ENCODE data around the gene KRT79. TPM values are rescaled to one million over a fixed set of nuclear protein-coding genes. Genes with fewer than 3 reads are reported as not detected.

Gene KRT79
- polyA plus RNA-seq, 1 of the 3 experiments (the other 2 are of a cell fraction), result not detected

GRCh38 chr12:52771505-52771904 lies 62.6 kb downstream of the KRT79 start:
- Histone ChIP-seq H3K4me2 (no peak overlapping the region), H3K27ac (ENCODE audit: low read depth in 2 of 2, low read length in 1 of 2) (no peak overlapping the region), H3K27me3 (ENCODE audit: insufficient read depth) (peaks cover 41% of the 10 kb centered on the region), H3K9me3 (no peaks in the 10 kb centered on the region), H3K9me2 (no peaks in the 10 kb centered on the region), H3K79me2 (ENCODE audit: insufficient read depth) (no peaks in the 10 kb centered on the region), H3F3A (replicated peaks; ENCODE audit: insufficient read depth) (no peaks in the 10 kb centered on the region), H3K4me3 (ENCODE audit: low read depth in 2 of 2, low read length in 1 of 2) (no peak overlapping the region), H3K36me3 (replicated peaks in 1 of 2; ENCODE audit: control insufficient read depth in 1 of 2, insufficient read depth in 2 of 2, low read length in 1 of 2) (no peaks in the 10 kb centered on the region), H3K9ac (no peak overlapping the region), H2AFZ (ENCODE audit: low read depth) (no peak overlapping the region), H4K20me1 (ENCODE audit: insufficient read depth) (no peaks in the 10 kb centered on the region), H3K4me1 (ENCODE audit: control insufficient read depth in 1 of 2, insufficient read depth in 2 of 2, low read depth in 1 of 2, low read length in 1 of 2) (no peaks in the 10 kb centered on the region)
- WGBS (ENCODE audit: low lambda C conversion rate), result 26% methylated on average over 4 of the region's 4 CpGs
- POLR2A ChIA-PET, result no interaction called here
- CTCF ChIA-PET, result interaction anchor here (1.1 kb wide), 1 partner anchor 9 kb away, joined by 3 read pairs; no protein-coding TSS in a partner anchor
- DNase-seq, result no peak
- no peak for TF ChIP-seq IRF3 (IDR thresholded peaks at IDR 0.05; ENCODE audit: low read depth, low read length)
- TF ChIP-seq SMC3 (IDR thresholded peaks at IDR 0.05; ENCODE audit: low read depth, low read length), result no peak
- TF ChIP-seq TAF1 (IDR thresholded peaks at IDR 0.05; ENCODE audit: borderline replicate concordance, low read depth, low read length), result no peak
- no peak for TF ChIP-seq PBX3 (IDR thresholded peaks at IDR 0.05)
- TF ChIP-seq RAD21 (IDR thresholded peaks at IDR 0.05; ENCODE audit: low read length), result no peak

Small RNAs within 50 kb of the gene (small RNA-seq; reads per million reads assigned to genes)
- 0 reads per million in 7 experiments for gene AC107016.2

Other genes with a start within 250 kb of the KRT79 start
- not detected in 2 replicates for gene KRT72, start 232.8 kb downstream of the KRT79 start, polyA plus RNA-seq (2012; rRNA removed)
- gene KRT73, start 215.8 kb downstream of the KRT79 start, polyA plus RNA-seq (2012; rRNA removed), result not detected in 2 replicates
- gene KRT2, start 182.1 kb downstream of the KRT79 start, polyA plus RNA-seq (2012; rRNA removed), result not detected in 2 replicates
- gene KRT1, start 153.9 kb downstream of the KRT79 start, polyA plus RNA-seq (2012; rRNA removed), result not detected in 2 replicates
- not detected in 2 replicates for gene KRT77, start 130.8 kb downstream of the KRT79 start, polyA plus RNA-seq (2012; rRNA removed)
- gene KRT76, start 57.0 kb downstream of the KRT79 start, polyA plus RNA-seq (2012; rRNA removed), result not detected in 2 replicates
- gene KRT3, start 38.2 kb downstream of the KRT79 start, polyA plus RNA-seq (2012; rRNA removed), result not detected in 2 replicates
- gene KRT4, start 20.2 kb downstream of the KRT79 start, polyA plus RNA-seq (2012; rRNA removed), result not detected in 2 replicates
- gene KRT78, start 14.7 kb upstream of the KRT79 start, polyA plus RNA-seq (2012; rRNA removed), result not detected in 2 replicates
- 47.7 and 49.4 TPM in 2 replicates for gene KRT8, start 70.8 kb upstream of the KRT79 start, polyA plus RNA-seq (2012; rRNA removed)
- 332 and 351 TPM in 2 replicates for gene KRT18, start 114.8 kb upstream of the KRT79 start, polyA plus RNA-seq (2012; rRNA removed)
- 267 and 292 TPM in 2 replicates for gene EIF4B, start 172.1 kb upstream of the KRT79 start, polyA plus RNA-seq (2012; rRNA removed)
- 32.7 and 50.0 TPM in 2 replicates for gene TNS2, start 215.8 kb upstream of the KRT79 start, polyA plus RNA-seq (2012; rRNA removed)
- gene SPRYD3, start 245.1 kb upstream of the KRT79 start, polyA plus RNA-seq (2012; rRNA removed), result 20.3 and 25.8 TPM in 2 replicates

Measured in SK-N-SH (cell line).